DMS114 treated with DMSO at 0.1 percent for 48 hours (cell line): Measurements from ENCODE around the gene CKM.
"Not testable (repeated sequence)": the region's sequence is repeated elsewhere in the genome, so short reads cannot be mapped to it uniquely, and the experiment has no call there.

Experiments used
- DNase-seq: peaks from one replicate; lab custom pipeline; 2025; ENCODE audit not compliant: unreplicated experiment; lab: John Stamatoyannopoulos, UW

CKM gene

DNA sequence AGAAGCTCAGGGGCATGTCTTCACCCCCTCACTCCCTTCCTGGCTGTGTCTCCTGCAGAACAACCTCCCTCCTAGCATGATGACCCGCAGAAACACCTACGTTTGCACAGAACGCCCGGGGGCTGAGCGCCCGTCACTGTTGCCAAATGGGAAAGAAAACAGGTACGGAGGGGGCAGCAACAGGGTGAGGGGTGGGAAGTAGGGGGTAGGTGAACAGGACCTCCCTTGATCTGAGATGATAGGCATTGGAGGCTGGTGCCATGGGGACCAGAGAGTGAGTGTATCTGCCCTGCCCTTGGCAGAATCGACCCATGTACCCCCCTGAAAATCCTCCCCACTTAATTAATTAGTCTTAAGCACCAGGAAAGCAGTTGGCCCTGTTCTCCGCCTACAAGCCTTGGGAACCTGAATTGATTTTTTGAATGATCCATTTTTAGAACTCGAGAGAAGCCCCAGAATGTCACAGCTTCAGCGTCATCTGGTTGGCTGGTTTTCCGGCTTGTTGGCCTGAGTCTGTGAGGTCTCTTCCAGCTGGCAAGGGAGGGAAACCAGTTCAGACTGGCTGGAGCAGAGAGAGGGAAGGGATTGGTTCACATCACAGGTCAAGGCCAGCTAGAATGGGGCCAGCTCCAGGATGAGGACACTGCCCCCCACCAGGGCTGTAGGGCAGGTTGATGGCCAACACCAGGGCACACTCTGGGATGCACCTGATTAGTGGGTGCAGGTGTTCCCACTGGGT is 28.2 kb downstream of the CKM start:
- no peak for DNase-seq

- no peak for DNase-seq
Observed at GRCh38 chr19:45293682-45294081, 29.0 kb downstream of the CKM start.

GRCh38 chr19:45291834-45292233 is 30.8 kb downstream of the CKM start:
- no peak for DNase-seq

DNA sequence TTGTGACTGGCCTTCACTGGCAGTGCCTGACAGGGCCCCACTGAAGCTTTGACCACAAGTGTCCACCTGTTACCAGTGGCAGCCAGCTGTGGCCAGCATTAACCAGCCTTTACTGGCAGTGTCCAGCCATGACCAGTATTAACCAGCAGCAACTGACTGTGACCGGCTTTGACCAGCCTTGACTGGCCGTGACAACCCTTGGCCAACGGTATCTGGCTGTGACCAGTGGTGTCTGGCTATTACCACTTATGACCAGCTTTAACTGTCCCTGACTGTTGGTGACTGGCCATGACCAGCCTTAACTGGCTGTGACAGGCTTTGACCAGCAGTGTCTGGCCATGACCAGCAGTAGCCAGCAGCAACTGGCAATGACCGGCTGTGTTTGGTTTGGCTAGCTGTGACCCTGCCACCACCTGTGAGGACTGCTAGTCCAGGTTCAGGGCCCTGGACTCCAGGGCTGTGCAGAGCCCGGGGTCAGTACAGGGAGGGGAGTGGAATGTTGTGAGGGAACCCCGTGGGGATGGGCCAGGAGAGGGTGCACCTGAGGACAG is 32.2 kb downstream of the CKM start:
- no peak for DNase-seq

DNA sequence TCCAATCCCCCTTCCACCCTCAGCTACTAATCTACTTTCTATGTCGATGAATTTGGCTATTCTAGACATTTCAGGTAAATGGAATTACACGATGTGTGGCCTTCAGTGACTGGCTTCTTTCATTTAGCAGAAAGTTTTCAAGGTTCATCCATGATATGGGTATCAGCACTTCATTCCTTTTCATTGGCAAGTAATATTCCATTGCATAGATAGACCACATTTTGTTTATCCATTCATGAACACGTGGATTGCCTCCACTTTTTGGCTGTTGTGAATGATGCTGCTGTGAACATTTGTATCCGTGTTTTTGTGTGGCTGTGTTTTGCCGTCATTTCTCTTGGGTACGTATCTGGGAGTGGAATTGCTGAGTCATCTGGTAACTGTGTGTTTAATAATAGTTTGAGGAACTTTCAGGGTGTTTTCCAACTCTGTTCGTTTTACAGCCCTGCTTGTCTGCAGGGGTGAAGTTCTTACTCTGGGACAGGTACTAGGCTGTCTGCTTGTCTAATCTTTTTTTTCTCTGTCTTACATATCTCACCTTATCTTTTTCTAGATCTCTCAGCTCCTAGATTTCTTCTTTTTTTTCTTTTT is 39.1 kb downstream of the CKM start:
- DNase-seq, result no peak

DNA sequence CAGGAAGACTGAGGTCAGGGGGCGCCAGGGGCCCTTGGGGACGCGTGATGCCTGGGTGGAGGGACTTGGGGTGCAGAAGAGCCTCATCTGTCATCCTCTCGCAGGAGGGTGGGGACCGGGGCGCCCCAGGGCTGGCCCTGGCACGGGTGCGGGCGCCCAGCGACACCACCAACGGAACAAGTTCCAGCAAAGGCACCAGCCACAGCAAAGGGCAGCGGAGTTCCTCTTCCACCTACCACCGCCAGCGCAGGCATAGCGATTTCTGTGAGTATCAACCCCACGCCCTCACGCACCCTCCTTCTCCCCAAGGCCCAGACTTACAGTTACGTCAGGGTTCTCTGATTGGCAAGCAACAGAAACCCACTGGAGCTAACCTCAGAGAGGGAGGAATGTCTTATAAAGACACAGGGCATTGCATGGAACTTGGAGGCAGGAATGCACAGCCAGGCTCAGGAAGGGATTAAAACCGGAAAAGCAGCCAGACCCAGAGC is 42.2 kb downstream of the CKM start:
- no peak for DNase-seq

- no peak for DNase-seq
Observed at GRCh38 chr19:45279587-45280192, 43.0 kb downstream of the CKM start.

GRCh38 chr19:45278087-45278486 is 44.6 kb downstream of the CKM start:
- DNase-seq, result no peak

GRCh38 chr19:45276284-45276687 is 46.4 kb downstream of the CKM start:
- no peak for DNase-seq

GRCh38 chr19:45275370-45275971 is 47.2 kb downstream of the CKM start:
- no peak for DNase-seq

GRCh38 chr19:45273521-45273855 is 49.2 kb downstream of the CKM start:
- no peak for DNase-seq

DNA sequence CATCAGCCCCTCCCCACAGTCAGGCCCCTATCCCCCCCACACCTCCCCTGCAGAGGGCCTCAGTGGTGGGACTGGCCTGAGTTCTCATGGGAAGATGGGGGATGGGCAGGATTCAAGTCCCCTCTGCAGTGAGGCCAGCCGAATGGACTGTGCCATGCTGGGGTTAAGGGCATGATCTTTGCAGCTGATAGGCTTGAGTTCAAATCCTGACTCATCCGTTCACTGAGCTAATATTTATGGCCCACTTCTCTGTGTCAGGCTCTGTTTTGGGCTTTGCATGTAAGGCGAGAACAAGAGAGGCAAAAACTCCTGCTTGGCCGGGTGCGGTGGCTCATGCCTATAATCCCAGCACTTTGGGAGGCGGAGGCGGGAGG is 51.0 kb downstream of the CKM start:
- DNase-seq, result no peak

DNA sequence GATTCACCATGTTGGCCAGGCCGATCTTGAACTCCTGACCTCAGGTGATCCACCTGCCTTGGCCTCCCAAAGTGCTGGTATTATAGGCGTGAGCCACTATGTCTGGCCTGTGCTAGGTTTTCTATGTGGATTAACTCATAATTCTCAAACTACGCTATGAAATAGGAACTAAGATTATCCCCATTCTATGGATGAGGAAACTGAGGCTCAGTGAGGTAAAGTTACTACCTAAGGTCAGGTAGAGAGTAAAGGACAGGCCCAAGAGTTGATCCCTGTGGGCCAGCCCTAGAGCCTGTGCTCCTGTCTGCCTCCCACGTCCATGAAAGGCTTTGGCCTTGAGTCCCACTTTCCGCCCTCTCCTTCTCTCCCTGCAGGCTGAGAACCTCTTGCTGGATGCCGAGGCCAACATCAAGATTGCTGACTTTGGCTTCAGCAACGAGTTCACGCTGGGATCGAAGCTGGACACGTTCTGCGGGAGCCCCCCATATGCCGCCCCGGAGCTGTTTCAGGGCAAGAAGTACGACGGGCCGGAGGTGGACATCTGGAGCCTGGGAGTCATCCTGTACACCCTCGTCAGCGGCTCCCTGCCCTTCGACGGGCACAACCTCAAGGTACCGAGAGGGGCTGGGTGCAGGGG is 51.5 kb downstream of the CKM start:
- DNase-seq, result no peak

DNA sequence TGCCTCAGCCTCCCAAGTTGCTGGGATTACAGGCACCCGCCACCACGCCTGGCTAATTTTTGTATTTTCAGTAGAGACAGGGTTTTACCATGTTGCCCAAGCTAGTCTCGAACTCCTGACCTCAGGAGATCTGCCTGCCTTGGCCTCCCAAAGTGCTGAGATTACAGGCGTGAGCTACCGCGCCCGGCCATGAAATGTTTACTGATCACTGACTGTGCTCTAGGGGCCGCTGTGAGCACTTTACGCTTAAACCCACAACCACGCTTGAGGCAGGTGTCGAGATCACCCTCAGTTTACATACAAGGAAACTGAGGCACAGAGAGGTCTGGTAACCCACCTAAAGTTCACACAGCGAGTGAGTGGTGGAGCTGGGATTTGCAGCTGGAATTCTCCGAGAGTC is 52.7 kb downstream of the CKM start:
- not testable (repeated sequence) for DNase-seq

DNA sequence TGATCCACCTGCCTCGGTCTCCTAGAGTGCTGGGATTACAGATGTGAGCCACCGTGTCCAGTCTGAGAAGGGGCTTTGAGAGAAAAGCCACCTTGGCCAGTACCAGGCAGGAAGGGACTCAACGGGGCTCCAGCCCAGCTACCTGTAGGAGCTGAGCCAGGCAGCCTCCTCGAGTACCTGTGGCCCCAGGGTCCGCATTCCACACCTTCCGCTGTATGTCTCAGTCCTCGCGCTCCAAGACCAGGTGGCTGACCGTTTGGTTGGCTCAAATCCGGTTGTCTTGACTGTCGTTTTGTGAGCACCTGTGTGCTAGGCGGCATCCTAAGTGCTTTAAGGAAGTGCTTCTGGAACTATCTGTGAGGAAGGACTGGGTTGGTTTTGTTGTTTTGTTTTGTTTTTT is 55.4 kb downstream of the CKM start:
- no peak for DNase-seq

- DNase-seq, result no peak
Observed at GRCh38 chr19:45265375-45265774, 57.3 kb downstream of the CKM start.

- no peak for DNase-seq
Observed at GRCh38 chr19:45264781-45265317, 57.8 kb downstream of the CKM start.

- DNase-seq, result no peak
Observed at GRCh38 chr19:45263013-45263412, 59.7 kb downstream of the CKM start.

DNA sequence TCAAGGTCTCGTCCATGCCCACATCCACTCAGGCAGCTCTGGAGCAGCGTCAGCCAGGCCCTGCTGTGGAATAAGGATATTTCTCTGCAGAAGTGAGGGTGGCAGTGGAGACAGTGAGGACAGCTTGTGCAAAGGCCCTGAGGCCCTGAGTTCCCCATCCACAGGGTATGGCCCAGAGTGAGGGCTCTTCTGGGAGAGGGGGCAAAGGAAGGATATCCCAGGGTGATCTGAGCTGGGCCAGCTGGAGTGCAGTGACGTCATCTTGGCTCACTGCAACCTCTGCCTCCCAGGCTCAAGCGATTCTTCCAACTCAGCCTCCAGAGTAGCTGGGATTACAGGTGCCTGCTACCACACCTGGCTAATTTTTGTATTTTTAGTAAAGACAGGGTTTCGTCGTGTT is 60.1 kb downstream of the CKM start:
- DNase-seq, result no peak

- no peak for DNase-seq
Observed at GRCh38 chr19:45258862-45259261, 63.8 kb downstream of the CKM start.

- DNase-seq, result no peak
Observed at GRCh38 chr19:45256836-45257235, 65.8 kb downstream of the CKM start.
